Upper lobe of left lung (tissue), 4 donors: ENCODE measurements around the gene USP32.

Experiments used
- EP300 ChIP-seq, 4 donors: sonication (generic); formaldehyde crosslinking; IDR thresholded peaks; one replicate each; pipeline ENCODE4 v1.5.1; 2017; ENCODE audit warnings: antibody characterized with exemption in 4 of 4, control low read depth in 2 of 4
- POLR2A ChIP-seq, 4 donors: fragments of 450-650 bp; IDR thresholded peaks; one replicate each; pipeline ENCODE4 v1.5.1; 2016 to 2017; ENCODE audit warnings: antibody characterized with exemption in 4 of 4, mild to moderate bottlenecking in 2 of 4
- POLR2AphosphoS5 ChIP-seq, 2 donors: sonication (generic); formaldehyde crosslinking; IDR thresholded peaks; one replicate each; pipeline ENCODE4 v1.5.1; 2017; ENCODE audit warnings: antibody characterized with exemption in 2 of 2
- TF ChIP-seq, protein P1 (sequence below), 6 experiments: fragments of 450-650 bp in 4 of 6; fragments of 200-600 bp in 2 of 6; sonication (generic) in 2 of 6; IDR thresholded peaks; one replicate each; pipeline ENCODE4 v1.5.1; 2016 to 2019; ENCODE audit warnings: antibody characterized with exemption in 6 of 6

DNA sequence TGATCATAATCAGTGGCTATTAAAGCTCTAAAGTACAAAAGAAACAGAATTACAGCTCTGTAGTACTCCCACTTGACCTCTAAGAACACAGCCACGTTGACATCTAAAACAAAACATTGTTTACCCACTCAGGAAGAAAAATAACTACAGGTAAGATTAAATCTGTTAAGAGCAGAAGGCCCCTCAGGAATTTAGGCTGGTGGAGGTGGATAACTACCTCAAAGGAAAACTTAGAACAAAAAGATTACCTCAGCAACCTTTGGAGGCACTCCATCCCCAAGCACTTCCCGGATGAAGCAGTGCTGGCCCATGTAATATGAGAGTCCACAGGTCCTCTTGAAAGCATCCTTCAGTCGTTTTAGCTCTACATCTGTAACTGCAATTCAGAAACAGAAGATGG lies 46.7 kb downstream of the USP32 start:
- TF ChIP-seq POLR2AphosphoS5 (IDR thresholded peaks at IDR 0.05) = no peak
- TF ChIP-seq, protein P1, sequence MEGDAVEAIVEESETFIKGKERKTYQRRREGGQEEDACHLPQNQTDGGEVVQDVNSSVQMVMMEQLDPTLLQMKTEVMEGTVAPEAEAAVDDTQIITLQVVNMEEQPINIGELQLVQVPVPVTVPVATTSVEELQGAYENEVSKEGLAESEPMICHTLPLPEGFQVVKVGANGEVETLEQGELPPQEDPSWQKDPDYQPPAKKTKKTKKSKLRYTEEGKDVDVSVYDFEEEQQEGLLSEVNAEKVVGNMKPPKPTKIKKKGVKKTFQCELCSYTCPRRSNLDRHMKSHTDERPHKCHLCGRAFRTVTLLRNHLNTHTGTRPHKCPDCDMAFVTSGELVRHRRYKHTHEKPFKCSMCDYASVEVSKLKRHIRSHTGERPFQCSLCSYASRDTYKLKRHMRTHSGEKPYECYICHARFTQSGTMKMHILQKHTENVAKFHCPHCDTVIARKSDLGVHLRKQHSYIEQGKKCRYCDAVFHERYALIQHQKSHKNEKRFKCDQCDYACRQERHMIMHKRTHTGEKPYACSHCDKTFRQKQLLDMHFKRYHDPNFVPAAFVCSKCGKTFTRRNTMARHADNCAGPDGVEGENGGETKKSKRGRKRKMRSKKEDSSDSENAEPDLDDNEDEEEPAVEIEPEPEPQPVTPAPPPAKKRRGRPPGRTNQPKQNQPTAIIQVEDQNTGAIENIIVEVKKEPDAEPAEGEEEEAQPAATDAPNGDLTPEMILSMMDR (IDR thresholded peaks at IDR 0.05) = no peak
- TF ChIP-seq POLR2A (IDR thresholded peaks at IDR 0.05) = no peak
- no peak for TF ChIP-seq EP300 (IDR thresholded peaks at IDR 0.05)
